T-helper 9 cell (primary cell): ENCODE measurements around the gene KRTAP5-10.
"Not testable (repeated sequence)": the region's sequence is repeated elsewhere in the genome, so short reads cannot be mapped to it uniquely, and the experiment has no call there.

Experiments used
- DNase-seq: peaks from one replicate; pipeline ENCODE4 v3.0.0-alpha.2; 2020

KRTAP5-10 gene

GRCh38 chr11:71574418-71574817, 9.1 kb downstream of the KRTAP5-10 start:
- DNase-seq, result no peak

GRCh38 chr11:71575723-71576424, 10.5 kb downstream of the KRTAP5-10 start:
- DNase-seq, result no peak

- not testable (repeated sequence) for DNase-seq
Measured at GRCh38 chr11:71576688-71577465, 11.5 kb downstream of the KRTAP5-10 start.

GRCh38 chr11:71577469-71578004, 12.2 kb downstream of the KRTAP5-10 start:
- no peak for DNase-seq

GRCh38 chr11:71579513-71579912, 14.2 kb downstream of the KRTAP5-10 start:
- DNase-seq, result not testable (repeated sequence)

- DNase-seq, result no peak
Measured at GRCh38 chr11:71580057-71581003, 15.0 kb downstream of the KRTAP5-10 start.

- no peak for DNase-seq
Measured at GRCh38 chr11:71581826-71582225, 16.5 kb downstream of the KRTAP5-10 start.

GRCh38 chr11:71582309-71582895, 17.0 kb downstream of the KRTAP5-10 start, which contains the start of gene KRTAP5-11:
Gene KRTAP5-11, minus strand, starts transcription at chr11:71582875. Its CDS starts 38 bp downstream, at chr11:71582837.
- DNase-seq, result no peak

GRCh38 chr11:71582969-71583368, 17.6 kb downstream of the KRTAP5-10 start:
- DNase-seq, result not testable (repeated sequence)

GRCh38 chr11:71585673-71586072, 20.3 kb downstream of the KRTAP5-10 start:
- DNase-seq, result not testable (repeated sequence)

GRCh38 chr11:71588314-71588713, 23.0 kb downstream of the KRTAP5-10 start:
- not testable (repeated sequence) for DNase-seq

- DNase-seq, result not testable (repeated sequence)
Measured at GRCh38 chr11:71588822-71589545, 23.6 kb downstream of the KRTAP5-10 start.

- DNase-seq, result not testable (repeated sequence)
Measured at GRCh38 chr11:71589546-71589920, 24.2 kb downstream of the KRTAP5-10 start.

- DNase-seq, result not testable (repeated sequence)
Measured at GRCh38 chr11:71603221-71603620, 37.9 kb downstream of the KRTAP5-10 start.

GRCh38 chr11:71604798-71605488, 39.6 kb downstream of the KRTAP5-10 start:
- not testable (repeated sequence) for DNase-seq

GRCh38 chr11:71606853-71607519, 41.6 kb downstream of the KRTAP5-10 start:
- not testable (repeated sequence) for DNase-seq

- DNase-seq, result not testable (repeated sequence)
Measured at GRCh38 chr11:71607520-71608216, 42.3 kb downstream of the KRTAP5-10 start.

- DNase-seq, result not testable (repeated sequence)
Measured at GRCh38 chr11:71608272-71608671, 42.9 kb downstream of the KRTAP5-10 start.

- not testable (repeated sequence) for DNase-seq
Measured at GRCh38 chr11:71611218-71611910, 46.0 kb downstream of the KRTAP5-10 start.
